Breast epithelium (tissue), 3 donors: ENCODE measurements around the gene ADCYAP1R1.

Experiments used
- POLR2A ChIP-seq: fragments of 450-650 bp; IDR thresholded peaks from one replicate; pipeline ENCODE4 v1.6.1; 2016; ENCODE audit warnings: antibody characterized with exemption, mild to moderate bottlenecking, moderate library complexity
- POLR2AphosphoS5 ChIP-seq, 3 donors: sonication (generic); formaldehyde crosslinking; IDR thresholded peaks; one replicate each; pipeline ENCODE4 v1.6.1; 2017; ENCODE audit warnings: antibody characterized with exemption in 3 of 3

GRCh38 chr7:31020161-31020560 is 31.9 kb upstream of the ADCYAP1R1 start:
- TF ChIP-seq POLR2A (no peak), POLR2AphosphoS5 (IDR thresholded peaks at IDR 0.05) (no peak)
